Measurements from ENCODE around the gene DCAF10. TPM values are rescaled to one million over a fixed set of nuclear protein-coding genes. Genes with fewer than 3 reads are reported as not detected.

Gene DCAF10
- total and polyA plus RNA-seq, 2 of the 8 experiments (the other 6 are each of a cell fraction or from before 2014, with no cell fraction given): 7.1 to 15.0 TPM

DNA sequence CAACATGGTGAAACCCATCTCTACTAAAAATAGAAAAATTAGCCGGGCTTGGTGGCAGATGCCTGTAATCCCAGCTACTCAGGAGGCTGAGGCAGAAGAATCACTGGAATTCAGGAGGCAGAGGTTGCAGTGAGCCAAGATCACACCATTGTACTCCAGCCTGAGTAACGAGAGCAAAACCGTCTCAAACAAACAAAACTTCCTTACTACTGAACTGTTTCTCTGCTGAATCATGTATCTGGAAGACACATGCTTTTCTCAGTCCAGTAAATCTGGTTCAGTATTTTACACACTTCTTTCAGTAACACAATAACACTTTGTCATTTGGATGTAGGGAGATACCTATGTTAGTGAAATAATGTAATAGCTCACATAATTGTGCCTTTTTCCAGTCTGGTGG, 39.1 kb upstream of the DCAF10 start:
- no peak overlapping the region for H2AK5ac ChIP-seq (ENCODE audit: low read depth, low read length)
- no peaks in the 10 kb centered on the region for H3K23me2 ChIP-seq (ENCODE audit: low read depth, low read length)
- H3K4ac ChIP-seq (replicated peaks; ENCODE audit: insufficient read length, low read depth, low read length): no peak overlapping the region
- TF ChIP-seq, protein P1, sequence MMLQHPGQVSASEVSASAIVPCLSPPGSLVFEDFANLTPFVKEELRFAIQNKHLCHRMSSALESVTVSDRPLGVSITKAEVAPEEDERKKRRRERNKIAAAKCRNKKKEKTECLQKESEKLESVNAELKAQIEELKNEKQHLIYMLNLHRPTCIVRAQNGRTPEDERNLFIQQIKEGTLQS (IDR thresholded peaks at IDR 0.05; ENCODE audit: insufficient read depth, low read depth, low read length): no peak
- no peak for TF ChIP-seq RNF2 (IDR thresholded peaks at IDR 0.05; ENCODE audit: borderline replicate concordance, low read depth, low read length, missing control alignments, poor library complexity, severe bottlenecking)
- TF ChIP-seq CBX5 (IDR thresholded peaks at IDR 0.05; ENCODE audit: low read depth, low read length): no peak
- TF ChIP-seq SRF (IDR thresholded peaks at IDR 0.05; ENCODE audit: low read depth, low read length): no peak
- TF ChIP-seq KDM1A (IDR thresholded peaks at IDR 0.05; ENCODE audit: borderline replicate concordance, low read length): no peak
- TF ChIP-seq CHD1 (IDR thresholded peaks at IDR 0.05; ENCODE audit: low read depth, low read length): no peak
- TF ChIP-seq POLR2AphosphoS5 (IDR thresholded peaks at IDR 0.05; ENCODE audit: low read depth, low read length): no peak
- no peak for TF ChIP-seq CBX8 (IDR thresholded peaks at IDR 0.05; ENCODE audit: borderline replicate concordance, low read depth, low read length)
- no peak for TF ChIP-seq SAP30 (IDR thresholded peaks at IDR 0.05; ENCODE audit: insufficient read depth, insufficient replicate concordance, low read length)
- TF ChIP-seq SP4 (IDR thresholded peaks at IDR 0.05; ENCODE audit: low read length): no peak
- TF ChIP-seq CTBP2 (IDR thresholded peaks at IDR 0.05; ENCODE audit: borderline replicate concordance, insufficient read depth, insufficient read length, low read length): no peak
- no peak overlapping the region for H3K14ac ChIP-seq (ENCODE audit: insufficient read length)
- no peak overlapping the region for H2BK120ac ChIP-seq (replicated peaks; ENCODE audit: low read depth, low read length)
- H3K27ac ChIP-seq (ENCODE audit: low read depth, low read length): no peak overlapping the region
- no peak overlapping the region for H4K91ac ChIP-seq (replicated peaks; ENCODE audit: insufficient read length, low read length)
- CTCF ChIA-PET (ENCODE audit: partially characterized antibody): interaction anchor here (2.3 kb wide), 1 partner anchor 12 kb away, joined by 7 read pairs; no protein-coding TSS in a partner anchor
- H2BK20ac ChIP-seq (ENCODE audit: low read length): no peak overlapping the region
- no peaks in the 10 kb centered on the region for H3K79me1 ChIP-seq (ENCODE audit: low read depth, low read length)
- no peak overlapping the region for H4K5ac ChIP-seq (ENCODE audit: insufficient read length, low read depth, low read length)
- no peak overlapping the region for H4K8ac ChIP-seq (ENCODE audit: extremely low read depth, insufficient read depth, low read length)
- no peak overlapping the region for H3K4me2 ChIP-seq (ENCODE audit: insufficient read depth in 1 of 2, low read depth in 2 of 2, low read length in 2 of 2)
- no peak overlapping the region for H2BK12ac ChIP-seq (ENCODE audit: low read depth, low read length)
- no peaks in the 10 kb centered on the region for H3K27me3 ChIP-seq (replicated peaks in 1 of 4; ENCODE audit: control insufficient read depth in 3 of 4, extremely low read depth in 1 of 4, insufficient read depth in 3 of 4, low read length in 3 of 4)
- no peak overlapping the region for H3K56ac ChIP-seq (replicated peaks; ENCODE audit: insufficient read length, low read depth, low read length)
- H3K23ac ChIP-seq (ENCODE audit: insufficient read length): no peak overlapping the region
- no peaks in the 10 kb centered on the region for H3K36me3 ChIP-seq (ENCODE audit: control insufficient read depth in 2 of 4, insufficient read depth in 4 of 4, low read length in 3 of 4)
- no peak overlapping the region for H2BK5ac ChIP-seq (ENCODE audit: low read depth, low read length)
- POLR2A ChIA-PET (ENCODE audit: partially characterized antibody): interaction anchor here (1.4 kb wide), 1 partner anchor 13 kb away, joined by 3 read pairs; no protein-coding TSS in a partner anchor
- H3K4me3 ChIP-seq (ENCODE audit: extremely low read depth in 1 of 4, insufficient read depth in 2 of 4, low read depth in 3 of 4, low read length in 4 of 4): no peak overlapping the region
- DNase-seq (ENCODE audit: low read depth in 1 of 2, low spot score in 2 of 2) (no peak), FAIRE-seq (no peak)
- H3K18ac ChIP-seq (ENCODE audit: extremely low read depth, low read length): no peak overlapping the region
- no peaks in the 10 kb centered on the region for H4K20me1 ChIP-seq (replicated peaks in 1 of 2; ENCODE audit: control insufficient read depth in 1 of 2, insufficient read depth in 2 of 2, low read length in 2 of 2)
- no peaks in the 10 kb centered on the region for H3K9me3 ChIP-seq (ENCODE audit: insufficient read depth in 2 of 2, low read depth in 1 of 2, low read length in 1 of 2)
- no peak overlapping the region for H2BK15ac ChIP-seq (ENCODE audit: low read length)
- 97% methylated on average over 3 of the region's 3 CpGs; no CpG with 5 or more reads in 1 of the 2 experiments for WGBS, 2 experiments (ENCODE audit: extremely low coverage in 1 of 2, insufficient coverage in 1 of 2, insufficient read length in 1 of 2, insufficient replicate concordance in 2 of 2, low coverage in 1 of 2, low lambda C conversion rate in 2 of 2, missing lambda C conversion rate in 1 of 2)
- H2AFZ ChIP-seq (ENCODE audit: low read length): no peak overlapping the region
- H3K79me2 ChIP-seq (ENCODE audit: control insufficient read depth in 1 of 2, insufficient read depth in 2 of 2, low read length in 2 of 2): no peaks in the 10 kb centered on the region
- no peaks in the 10 kb centered on the region for H3K4me1 ChIP-seq (replicated peaks in 1 of 4; ENCODE audit: control insufficient read depth in 3 of 4, insufficient read depth in 4 of 4, low read length in 3 of 4)
- H3K9ac ChIP-seq (replicated peaks in 1 of 4; ENCODE audit: extremely low read depth in 1 of 4, low read depth in 3 of 4, low read length in 3 of 4): no peak overlapping the region

Data from H1 (cell line).